Measurements from ENCODE around the gene CACNA1B.

The CACNA1B gene

GRCh38 chr9:138063785-138064184 lies 186.2 kb downstream of the CACNA1B start:
- Histone ChIP-seq H3K9ac (ENCODE audit: low read depth in 1 of 2, low read length in 2 of 2) (no peak overlapping the region), H3K4me1 (ENCODE audit: control insufficient read depth in 1 of 2, insufficient read depth in 2 of 2, low read length in 2 of 2) (no peaks in the 10 kb centered on the region), H3K36me3 (ENCODE audit: control insufficient read depth in 1 of 2, insufficient read depth in 2 of 2, low read length in 2 of 2) (no peaks in the 10 kb centered on the region)

GRCh38 chr9:138064547-138064946 lies 187.0 kb downstream of the CACNA1B start:
- H3K27ac ChIP-seq (ENCODE audit: low read depth, low read length), result no peak overlapping the region
- H3K36me3 ChIP-seq (ENCODE audit: control insufficient read depth in 1 of 2, insufficient read depth in 2 of 2, low read length in 2 of 2), result no peaks in the 10 kb centered on the region
- peaks cover 0 to 4% of the 10 kb centered on the region in 2 donors for H3K27me3 ChIP-seq (ENCODE audit: control insufficient read depth in 1 of 2, insufficient read depth in 2 of 2, low read length in 2 of 2)
- H3K4me1 ChIP-seq (ENCODE audit: control insufficient read depth in 1 of 2, insufficient read depth in 2 of 2, low read length in 2 of 2), result no peaks in the 10 kb centered on the region
- H3K9me3 ChIP-seq (ENCODE audit: control insufficient read depth in 1 of 2, low read length in 2 of 2), result no peaks in the 10 kb centered on the region
- no peak overlapping the region for H3K4me3 ChIP-seq (ENCODE audit: low read depth in 1 of 2, low read length in 2 of 2)
- H3K9ac ChIP-seq (ENCODE audit: low read depth in 1 of 2, low read length in 2 of 2), result no peak overlapping the region

More at GRCh38 chr9:138063785-138064184, 186.2 kb downstream of the CACNA1B start:
- no peak overlapping the region for H3K4me3 ChIP-seq (ENCODE audit: low read depth in 1 of 2, low read length in 2 of 2)
- H3K27ac ChIP-seq (ENCODE audit: low read depth, low read length), result no peak overlapping the region
- H3K27me3 ChIP-seq (ENCODE audit: control insufficient read depth in 1 of 2, insufficient read depth in 2 of 2, low read length in 2 of 2), result peaks cover 0 to 4% of the 10 kb centered on the region in 2 donors
- no peaks in the 10 kb centered on the region for H3K9me3 ChIP-seq (ENCODE audit: control insufficient read depth in 1 of 2, low read length in 2 of 2)

GRCh38 chr9:138065287-138065686 lies 187.7 kb downstream of the CACNA1B start:
- no peaks in the 10 kb centered on the region for H3K36me3 ChIP-seq (ENCODE audit: control insufficient read depth in 1 of 2, insufficient read depth in 2 of 2, low read length in 2 of 2)
- no peak overlapping the region for H3K9ac ChIP-seq (ENCODE audit: low read depth in 1 of 2, low read length in 2 of 2)
- no peak overlapping the region for H3K4me3 ChIP-seq (ENCODE audit: low read depth in 1 of 2, low read length in 2 of 2)
- no peaks in the 10 kb centered on the region for H3K4me1 ChIP-seq (ENCODE audit: control insufficient read depth in 1 of 2, insufficient read depth in 2 of 2, low read length in 2 of 2)
- H3K27me3 ChIP-seq (ENCODE audit: control insufficient read depth in 1 of 2, insufficient read depth in 2 of 2, low read length in 2 of 2), result peaks cover 0 to 4% of the 10 kb centered on the region in 2 donors
- no peak overlapping the region for H3K27ac ChIP-seq (ENCODE audit: low read depth, low read length)
- no peaks in the 10 kb centered on the region for H3K9me3 ChIP-seq (ENCODE audit: control insufficient read depth in 1 of 2, low read length in 2 of 2)

GRCh38 chr9:138066049-138066448 lies 188.5 kb downstream of the CACNA1B start:
- H3K27ac ChIP-seq (ENCODE audit: low read depth, low read length), result no peak overlapping the region
- H3K27me3 ChIP-seq (ENCODE audit: control insufficient read depth in 1 of 2, insufficient read depth in 2 of 2, low read length in 2 of 2), result peaks cover 0 to 4% of the 10 kb centered on the region in 2 donors
- H3K9ac ChIP-seq (ENCODE audit: low read depth in 1 of 2, low read length in 2 of 2), result no peak overlapping the region
- H3K4me1 ChIP-seq (ENCODE audit: control insufficient read depth in 1 of 2, insufficient read depth in 2 of 2, low read length in 2 of 2), result no peaks in the 10 kb centered on the region
- no peaks in the 10 kb centered on the region for H3K36me3 ChIP-seq (ENCODE audit: control insufficient read depth in 1 of 2, insufficient read depth in 2 of 2, low read length in 2 of 2)
- no peak overlapping the region for H3K4me3 ChIP-seq (ENCODE audit: low read depth in 1 of 2, low read length in 2 of 2)
- H3K9me3 ChIP-seq (ENCODE audit: control insufficient read depth in 1 of 2, low read length in 2 of 2), result no peaks in the 10 kb centered on the region

GRCh38 chr9:138067613-138068367 lies 190.2 kb downstream of the CACNA1B start:
- H3K4me3 ChIP-seq (ENCODE audit: low read depth in 1 of 2, low read length in 2 of 2), result no peak overlapping the region
- H3K36me3 ChIP-seq (ENCODE audit: control insufficient read depth in 1 of 2, insufficient read depth in 2 of 2, low read length in 2 of 2), result no peaks in the 10 kb centered on the region
- no peaks in the 10 kb centered on the region for H3K9me3 ChIP-seq (ENCODE audit: control insufficient read depth in 1 of 2, low read length in 2 of 2)
- peaks cover 0 to 3% of the 10 kb centered on the region in 2 donors for H3K27me3 ChIP-seq (ENCODE audit: control insufficient read depth in 1 of 2, insufficient read depth in 2 of 2, low read length in 2 of 2)
- no peak overlapping the region for H3K9ac ChIP-seq (ENCODE audit: low read depth in 1 of 2, low read length in 2 of 2)
- no peak overlapping the region for H3K27ac ChIP-seq (ENCODE audit: low read depth, low read length)
- no peaks in the 10 kb centered on the region for H3K4me1 ChIP-seq (ENCODE audit: control insufficient read depth in 1 of 2, insufficient read depth in 2 of 2, low read length in 2 of 2)

- H3K4me1 ChIP-seq (ENCODE audit: control insufficient read depth in 1 of 2, insufficient read depth in 2 of 2, low read length in 2 of 2), result no peaks in the 10 kb centered on the region
- H3K36me3 ChIP-seq (ENCODE audit: control insufficient read depth in 1 of 2, insufficient read depth in 2 of 2, low read length in 2 of 2), result no peaks in the 10 kb centered on the region
- no peak overlapping the region for H3K27ac ChIP-seq (ENCODE audit: low read depth, low read length)
- no peak overlapping the region for H3K9ac ChIP-seq (ENCODE audit: low read depth in 1 of 2, low read length in 2 of 2)
- no peak overlapping the region for H3K4me3 ChIP-seq (ENCODE audit: low read depth in 1 of 2, low read length in 2 of 2)
- H3K27me3 ChIP-seq (ENCODE audit: control insufficient read depth in 1 of 2, insufficient read depth in 2 of 2, low read length in 2 of 2), result no peaks in the 10 kb centered on the region
- no peaks in the 10 kb centered on the region for H3K9me3 ChIP-seq (ENCODE audit: control insufficient read depth in 1 of 2, low read length in 2 of 2)
Measured at GRCh38 chr9:138068601-138069035, 191.0 kb downstream of the CACNA1B start.

- Histone ChIP-seq H3K27ac (ENCODE audit: low read depth, low read length) (no peak overlapping the region), H3K27me3 (ENCODE audit: control insufficient read depth in 1 of 2, insufficient read depth in 2 of 2, low read length in 2 of 2) (no peaks in the 10 kb centered on the region), H3K4me3 (ENCODE audit: low read depth in 1 of 2, low read length in 2 of 2) (no peak overlapping the region), H3K9ac (ENCODE audit: low read depth in 1 of 2, low read length in 2 of 2) (no peak overlapping the region), H3K9me3 (ENCODE audit: control insufficient read depth in 1 of 2, low read length in 2 of 2) (no peaks in the 10 kb centered on the region), H3K4me1 (ENCODE audit: control insufficient read depth in 1 of 2, insufficient read depth in 2 of 2, low read length in 2 of 2) (no peaks in the 10 kb centered on the region), H3K36me3 (ENCODE audit: control insufficient read depth in 1 of 2, insufficient read depth in 2 of 2, low read length in 2 of 2) (no peaks in the 10 kb centered on the region)
Measured at GRCh38 chr9:138069731-138070456, 192.3 kb downstream of the CACNA1B start.

GRCh38 chr9:138070815-138071214 lies 193.2 kb downstream of the CACNA1B start:
- no peaks in the 10 kb centered on the region for H3K4me1 ChIP-seq (ENCODE audit: control insufficient read depth in 1 of 2, insufficient read depth in 2 of 2, low read length in 2 of 2)
- H3K36me3 ChIP-seq (ENCODE audit: control insufficient read depth in 1 of 2, insufficient read depth in 2 of 2, low read length in 2 of 2), result no peaks in the 10 kb centered on the region
- no peak overlapping the region for H3K4me3 ChIP-seq (ENCODE audit: low read depth in 1 of 2, low read length in 2 of 2)
- H3K27me3 ChIP-seq (ENCODE audit: control insufficient read depth in 1 of 2, insufficient read depth in 2 of 2, low read length in 2 of 2), result no peaks in the 10 kb centered on the region
- no peak overlapping the region for H3K9ac ChIP-seq (ENCODE audit: low read depth in 1 of 2, low read length in 2 of 2)
- H3K9me3 ChIP-seq (ENCODE audit: control insufficient read depth in 1 of 2, low read length in 2 of 2), result no peaks in the 10 kb centered on the region
- H3K27ac ChIP-seq (ENCODE audit: low read depth, low read length), result no peak overlapping the region

- Histone ChIP-seq H3K9ac (ENCODE audit: low read depth in 1 of 2, low read length in 2 of 2) (no peak overlapping the region), H3K4me1 (ENCODE audit: control insufficient read depth in 1 of 2, insufficient read depth in 2 of 2, low read length in 2 of 2) (no peaks in the 10 kb centered on the region), H3K27ac (ENCODE audit: low read depth, low read length) (no peak overlapping the region), H3K4me3 (ENCODE audit: low read depth in 1 of 2, low read length in 2 of 2) (no peak overlapping the region), H3K27me3 (ENCODE audit: control insufficient read depth in 1 of 2, insufficient read depth in 2 of 2, low read length in 2 of 2) (no peaks in the 10 kb centered on the region), H3K36me3 (ENCODE audit: control insufficient read depth in 1 of 2, insufficient read depth in 2 of 2, low read length in 2 of 2) (no peaks in the 10 kb centered on the region), H3K9me3 (ENCODE audit: control insufficient read depth in 1 of 2, low read length in 2 of 2) (no peaks in the 10 kb centered on the region)
Measured at GRCh38 chr9:138071292-138071691, 193.7 kb downstream of the CACNA1B start.

- no peak overlapping the region for H3K4me3 ChIP-seq (ENCODE audit: low read depth in 1 of 2, low read length in 2 of 2)
- H3K27ac ChIP-seq (ENCODE audit: low read depth, low read length), result no peak overlapping the region
- no peaks in the 10 kb centered on the region for H3K9me3 ChIP-seq (ENCODE audit: control insufficient read depth in 1 of 2, low read length in 2 of 2)
- H3K36me3 ChIP-seq (ENCODE audit: control insufficient read depth in 1 of 2, insufficient read depth in 2 of 2, low read length in 2 of 2), result no peaks in the 10 kb centered on the region
- H3K4me1 ChIP-seq (ENCODE audit: control insufficient read depth in 1 of 2, insufficient read depth in 2 of 2, low read length in 2 of 2), result no peaks in the 10 kb centered on the region
- no peak overlapping the region for H3K9ac ChIP-seq (ENCODE audit: low read depth in 1 of 2, low read length in 2 of 2)
- H3K27me3 ChIP-seq (ENCODE audit: control insufficient read depth in 1 of 2, insufficient read depth in 2 of 2, low read length in 2 of 2), result no peaks in the 10 kb centered on the region
Measured at GRCh38 chr9:138071731-138072130, 194.1 kb downstream of the CACNA1B start.

Data from duodenal mucosa (tissue), 2 donors.